ENCODE data around the gene ALDOC. TPM values are rescaled to one million over a fixed set of nuclear protein-coding genes. Genes with fewer than 3 reads are reported as not detected.

ALDOC gene
- total and polyA plus RNA-seq, 2 donors (not counting 1 experiment from before 2014, with no cell fraction given), result 16.7 to 26.6 TPM

DNA sequence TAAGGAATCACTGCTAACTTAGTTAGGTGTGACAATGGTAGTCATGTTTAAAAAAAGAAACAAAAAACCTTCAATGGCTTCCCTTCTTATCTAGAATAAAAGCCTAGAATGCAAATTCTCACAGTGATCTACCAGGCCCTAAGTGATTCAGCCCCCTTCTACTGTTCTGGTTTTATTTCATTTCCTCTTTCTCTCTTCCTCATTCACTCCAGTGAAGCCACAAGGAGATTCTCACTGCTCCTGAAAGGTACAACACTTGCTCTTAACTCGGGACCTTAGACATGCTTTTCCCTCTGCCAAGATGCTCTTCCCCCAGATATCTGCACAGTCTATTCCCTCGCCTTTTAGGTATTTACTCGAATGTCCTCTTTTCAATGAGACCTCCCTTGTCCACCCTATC lies 9.1 kb downstream of the ALDOC start:
- Mint-ChIP-seq H3K27me3 (no peaks in the 10 kb centered on the region), H3K4me3 (peak overlapping the region; percentile 59), H3K27ac (peak overlapping the region; percentile 59), H3K4me1 (peaks cover 54% of the 10 kb centered on the region), H3K9me3 (ENCODE audit: insufficient read depth) (no peaks in the 10 kb centered on the region)
- intact Hi-C loops (cut with micrococcal nuclease), result loop anchor here (1.0 kb wide), 1 partner anchor 15 kb away; the partner anchor contains the start of gene UNC119
- peak; percentile 77 for DNase-seq
- H3K4me3 ChIP-seq (ENCODE audit: control extremely low read depth in 1 of 5, extremely low read depth in 1 of 5, insufficient read depth in 1 of 5, low read depth in 2 of 5, low read length in 4 of 5), result peak overlapping the region in 1 of 5 experiments; percentile 34
- peak overlapping the region; percentile 52 for H3K4me2 ChIP-seq (replicated peaks; ENCODE audit: low read depth, low read length, poor library complexity, severe bottlenecking)
- H3K27ac ChIP-seq (ENCODE audit: low read length in 2 of 2), result peak overlapping the region; percentile 14 to 66
- TF ChIP-seq, protein P1, sequence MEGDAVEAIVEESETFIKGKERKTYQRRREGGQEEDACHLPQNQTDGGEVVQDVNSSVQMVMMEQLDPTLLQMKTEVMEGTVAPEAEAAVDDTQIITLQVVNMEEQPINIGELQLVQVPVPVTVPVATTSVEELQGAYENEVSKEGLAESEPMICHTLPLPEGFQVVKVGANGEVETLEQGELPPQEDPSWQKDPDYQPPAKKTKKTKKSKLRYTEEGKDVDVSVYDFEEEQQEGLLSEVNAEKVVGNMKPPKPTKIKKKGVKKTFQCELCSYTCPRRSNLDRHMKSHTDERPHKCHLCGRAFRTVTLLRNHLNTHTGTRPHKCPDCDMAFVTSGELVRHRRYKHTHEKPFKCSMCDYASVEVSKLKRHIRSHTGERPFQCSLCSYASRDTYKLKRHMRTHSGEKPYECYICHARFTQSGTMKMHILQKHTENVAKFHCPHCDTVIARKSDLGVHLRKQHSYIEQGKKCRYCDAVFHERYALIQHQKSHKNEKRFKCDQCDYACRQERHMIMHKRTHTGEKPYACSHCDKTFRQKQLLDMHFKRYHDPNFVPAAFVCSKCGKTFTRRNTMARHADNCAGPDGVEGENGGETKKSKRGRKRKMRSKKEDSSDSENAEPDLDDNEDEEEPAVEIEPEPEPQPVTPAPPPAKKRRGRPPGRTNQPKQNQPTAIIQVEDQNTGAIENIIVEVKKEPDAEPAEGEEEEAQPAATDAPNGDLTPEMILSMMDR (IDR thresholded peaks at IDR 0.05), result no peak
- TF ChIP-seq EZH2 (IDR thresholded peaks at IDR 0.05; ENCODE audit: borderline replicate concordance, insufficient read depth, low read depth, low read length, poor library complexity, severe bottlenecking), result no peak
- WGBS (ENCODE audit: insufficient coverage), result 48% methylated on average over 3 of the region's 3 CpGs
- peaks cover 1 to 19% of the 10 kb centered on the region in 2 experiments for H3K36me3 ChIP-seq (replicated peaks in 1 of 2; ENCODE audit: control extremely low read depth in 1 of 2, control insufficient read depth in 1 of 2, extremely low read depth in 1 of 2, insufficient read depth in 2 of 2, low read length in 1 of 2)
- ATAC-seq (ENCODE audit: low read depth), result peak; percentile 46
- no peak overlapping the region for H3K9ac ChIP-seq (ENCODE audit: low read length)
- H3K27me3 ChIP-seq (replicated peaks in 1 of 4; ENCODE audit: control extremely low read depth in 1 of 4, control insufficient read depth in 3 of 4, insufficient read depth in 4 of 4, low read length in 3 of 4), result no peaks in the 10 kb centered on the region
- H3K9me3 ChIP-seq (ENCODE audit: control extremely low read depth in 1 of 3, control insufficient read depth in 2 of 3, insufficient read depth in 1 of 3, low read length in 2 of 3), result no peaks in the 10 kb centered on the region
- H4K20me1 ChIP-seq (ENCODE audit: control insufficient read depth, insufficient read depth, low read length, poor library complexity, severe bottlenecking), result peaks cover 34% of the 10 kb centered on the region
- H2AFZ ChIP-seq (ENCODE audit: insufficient read depth, low read depth, low read length, poor library complexity, severe bottlenecking), result no peak overlapping the region
- H3K79me2 ChIP-seq (ENCODE audit: control insufficient read depth, insufficient read depth, low read length), result peaks cover 62% of the 10 kb centered on the region
- peaks cover 42 to 63% of the 10 kb centered on the region in 2 donors for H3K4me1 ChIP-seq (ENCODE audit: control insufficient read depth in 2 of 2, insufficient read depth in 2 of 2, low read length in 2 of 2)
- POLR2A ChIA-PET, result interaction anchor here (1.6 kb wide), 1 partner anchor 20 kb away, joined by 3 read pairs; no protein-coding TSS in a partner anchor
- CTCF ChIA-PET, result interaction anchor here (1.2 to 2.1 kb wide), 2 partner anchors 10 to 79 kb away, joined by 3 to 6 read pairs; no protein-coding TSS in a partner anchor

DNA sequence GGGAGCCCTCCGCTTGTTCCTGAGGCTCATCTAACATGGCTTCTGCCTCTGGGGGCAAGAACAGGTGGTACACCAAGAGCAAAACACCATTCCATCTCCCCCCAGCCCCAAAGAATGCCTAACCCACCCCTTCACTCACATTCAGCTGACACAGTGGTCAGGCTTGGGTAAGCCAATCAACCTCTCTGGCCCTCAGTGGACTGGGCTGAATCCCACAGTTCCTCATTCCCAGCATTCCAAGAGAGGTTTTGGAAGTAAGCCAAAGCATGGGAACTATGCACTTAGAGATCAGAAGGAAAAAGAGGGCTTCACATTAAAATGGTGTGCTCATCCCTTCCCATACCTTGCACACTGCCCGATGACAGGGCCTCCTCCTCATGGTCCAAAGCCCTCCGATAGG lies 13.2 kb downstream of the ALDOC start:
- H3K4me1 Mint-ChIP-seq, result peaks cover 24% of the 10 kb centered on the region
- no peaks in the 10 kb centered on the region for H3K27me3 Mint-ChIP-seq
- no peak for ATAC-seq (ENCODE audit: low read depth)
- POLR2A ChIA-PET, result no interaction called here
- TF ChIP-seq, protein P1 (IDR thresholded peaks at IDR 0.05), result no peak
- no peak for TF ChIP-seq EZH2 (IDR thresholded peaks at IDR 0.05; ENCODE audit: borderline replicate concordance, insufficient read depth, low read depth, low read length, poor library complexity, severe bottlenecking)
- H3K27ac Mint-ChIP-seq, result no peak overlapping the region
- CTCF ChIA-PET, result no interaction called here
- DNase-seq, result no peak
- Histone ChIP-seq H2AFZ (ENCODE audit: insufficient read depth, low read depth, low read length, poor library complexity, severe bottlenecking) (no peak overlapping the region), H3K9me3 (ENCODE audit: control extremely low read depth in 1 of 3, control insufficient read depth in 2 of 3, insufficient read depth in 1 of 3, low read length in 2 of 3) (no peaks in the 10 kb centered on the region), H3K4me2 (replicated peaks; ENCODE audit: low read depth, low read length, poor library complexity, severe bottlenecking) (no peak overlapping the region), H3K36me3 (replicated peaks in 1 of 2; ENCODE audit: control extremely low read depth in 1 of 2, control insufficient read depth in 1 of 2, extremely low read depth in 1 of 2, insufficient read depth in 2 of 2, low read length in 1 of 2) (peaks cover 5 to 49% of the 10 kb centered on the region in 2 experiments), H3K4me1 (ENCODE audit: control insufficient read depth in 2 of 2, insufficient read depth in 2 of 2, low read length in 2 of 2) (peaks cover 21 to 29% of the 10 kb centered on the region in 2 donors), H3K27me3 (replicated peaks in 1 of 4; ENCODE audit: control extremely low read depth in 1 of 4, control insufficient read depth in 3 of 4, insufficient read depth in 4 of 4, low read length in 3 of 4) (no peaks in the 10 kb centered on the region), H3K4me3 (ENCODE audit: control extremely low read depth in 1 of 5, extremely low read depth in 1 of 5, insufficient read depth in 1 of 5, low read depth in 2 of 5, low read length in 4 of 5) (no peak overlapping the region), H3K9ac (ENCODE audit: low read length) (no peak overlapping the region), H3K79me2 (ENCODE audit: control insufficient read depth, insufficient read depth, low read length) (peaks cover 63% of the 10 kb centered on the region), H3K27ac (ENCODE audit: low read length in 2 of 2) (no peak overlapping the region), H4K20me1 (ENCODE audit: control insufficient read depth, insufficient read depth, low read length, poor library complexity, severe bottlenecking) (peaks cover 40% of the 10 kb centered on the region)
- WGBS (ENCODE audit: insufficient coverage), result 100% methylated on average over 1 of the region's 3 CpGs
- no peak overlapping the region for H3K4me3 Mint-ChIP-seq
- no peaks in the 10 kb centered on the region for H3K9me3 Mint-ChIP-seq (ENCODE audit: insufficient read depth)
- intact Hi-C loops (cut with micrococcal nuclease), result no loop called here

All from B cell (primary cell).